ENCODE measurements around the gene MAGI1. TPM values are rescaled to one million over a fixed set of nuclear protein-coding genes. Genes with fewer than 3 reads are reported as not detected.
A peak's percentile ranks its signal among the peaks of the same experiment; 100 is the strongest.

MAGI1 gene
- total RNA-seq, 1 donor: 13.0 TPM

DNA sequence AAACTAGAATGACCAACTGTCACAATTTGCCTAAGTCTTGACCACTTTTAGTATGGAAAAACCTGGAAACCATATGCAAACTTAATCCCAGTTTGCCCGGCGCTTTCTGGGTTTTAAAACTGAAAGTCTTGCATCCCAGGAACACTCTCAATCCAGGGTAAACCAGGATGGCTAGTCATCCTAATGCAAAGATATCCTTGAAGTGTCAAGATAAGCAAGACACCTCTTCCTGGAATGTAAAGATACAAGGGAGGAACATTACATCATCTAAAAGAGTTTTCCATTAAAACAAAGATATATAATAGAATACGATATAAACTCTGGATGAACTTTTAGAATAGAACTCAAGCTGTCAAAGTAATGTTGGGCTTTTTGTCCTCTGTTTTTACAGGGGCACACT, 188.5 kb downstream of the MAGI1 start:
- TF ChIP-seq, protein P1, sequence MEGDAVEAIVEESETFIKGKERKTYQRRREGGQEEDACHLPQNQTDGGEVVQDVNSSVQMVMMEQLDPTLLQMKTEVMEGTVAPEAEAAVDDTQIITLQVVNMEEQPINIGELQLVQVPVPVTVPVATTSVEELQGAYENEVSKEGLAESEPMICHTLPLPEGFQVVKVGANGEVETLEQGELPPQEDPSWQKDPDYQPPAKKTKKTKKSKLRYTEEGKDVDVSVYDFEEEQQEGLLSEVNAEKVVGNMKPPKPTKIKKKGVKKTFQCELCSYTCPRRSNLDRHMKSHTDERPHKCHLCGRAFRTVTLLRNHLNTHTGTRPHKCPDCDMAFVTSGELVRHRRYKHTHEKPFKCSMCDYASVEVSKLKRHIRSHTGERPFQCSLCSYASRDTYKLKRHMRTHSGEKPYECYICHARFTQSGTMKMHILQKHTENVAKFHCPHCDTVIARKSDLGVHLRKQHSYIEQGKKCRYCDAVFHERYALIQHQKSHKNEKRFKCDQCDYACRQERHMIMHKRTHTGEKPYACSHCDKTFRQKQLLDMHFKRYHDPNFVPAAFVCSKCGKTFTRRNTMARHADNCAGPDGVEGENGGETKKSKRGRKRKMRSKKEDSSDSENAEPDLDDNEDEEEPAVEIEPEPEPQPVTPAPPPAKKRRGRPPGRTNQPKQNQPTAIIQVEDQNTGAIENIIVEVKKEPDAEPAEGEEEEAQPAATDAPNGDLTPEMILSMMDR (IDR thresholded peaks at IDR 0.05; ENCODE audit: insufficient read depth, low read length): no peak
- H3K4me3 ChIP-seq (ENCODE audit: low read depth, low read length): no peak overlapping the region
- no peak for DNase-seq (ENCODE audit: low read depth)

DNA sequence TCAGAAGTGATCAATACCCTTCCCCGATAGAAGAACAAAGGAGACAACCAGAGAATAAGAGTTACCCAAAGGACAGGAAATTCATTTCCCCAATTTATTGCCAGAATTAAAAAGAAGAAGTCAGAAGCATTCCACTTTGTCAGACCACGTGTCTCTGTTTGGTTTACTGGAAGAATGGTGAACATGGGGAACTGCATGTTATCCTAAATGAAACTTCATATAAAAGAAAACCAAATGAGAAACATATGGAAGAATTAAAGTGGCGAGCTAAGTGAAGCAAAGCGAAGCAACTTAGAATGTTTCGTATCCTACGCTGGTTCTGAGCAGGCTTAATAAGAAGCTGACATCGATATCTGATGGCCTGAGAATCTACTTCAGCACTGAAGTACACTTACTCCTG, 190.7 kb downstream of the MAGI1 start:
- TF ChIP-seq, protein P1 (IDR thresholded peaks at IDR 0.05; ENCODE audit: insufficient read depth, low read length): no peak
- no peak for DNase-seq (ENCODE audit: low read depth)
- no peak overlapping the region for H3K4me3 ChIP-seq (ENCODE audit: low read depth, low read length)

DNA sequence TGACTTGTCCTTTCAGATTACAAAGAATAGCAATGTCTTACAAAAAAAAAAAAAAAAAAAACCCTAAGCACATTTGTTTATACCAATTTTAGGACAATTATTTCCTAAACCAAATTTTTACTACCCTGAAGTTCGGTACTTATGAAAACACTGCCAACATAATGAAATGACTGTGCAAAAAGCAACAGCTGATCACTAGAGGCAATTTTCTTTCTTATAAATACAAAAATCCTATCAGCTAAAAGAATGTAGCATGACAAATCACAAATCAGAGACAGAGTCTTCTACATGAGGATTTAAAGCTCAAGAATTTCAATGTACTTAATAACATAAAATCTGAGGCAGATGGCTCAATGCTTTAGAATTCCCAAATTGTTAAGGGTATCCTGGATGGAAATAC, 191.8 kb downstream of the MAGI1 start:
- no peak overlapping the region for H3K4me3 ChIP-seq (ENCODE audit: low read depth, low read length)
- TF ChIP-seq, protein P1 (IDR thresholded peaks at IDR 0.05; ENCODE audit: insufficient read depth, low read length): no peak
- peak; percentile 22 for DNase-seq (ENCODE audit: low read depth)

DNA sequence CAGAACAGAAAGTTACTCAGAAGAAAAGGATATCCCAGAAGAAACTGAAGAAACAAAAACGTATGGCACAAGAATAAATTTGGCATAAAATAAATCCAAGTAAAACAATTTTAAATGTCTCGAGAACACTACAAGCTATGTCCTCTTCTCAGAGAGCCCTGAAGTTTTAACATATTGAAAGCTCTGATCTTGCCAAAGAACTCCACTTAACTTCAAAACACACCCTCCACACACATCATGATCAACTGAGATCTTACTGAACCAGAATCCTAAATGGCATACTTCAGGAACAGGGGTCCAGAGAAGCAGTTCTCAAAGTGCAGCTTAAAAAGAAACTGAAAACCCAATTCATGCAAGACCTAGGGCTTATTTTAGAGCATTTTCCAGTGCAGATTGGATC, 194.3 kb downstream of the MAGI1 start:
- no peak overlapping the region for H3K4me3 ChIP-seq (ENCODE audit: low read depth, low read length)
- TF ChIP-seq, protein P1 (IDR thresholded peaks at IDR 0.05; ENCODE audit: insufficient read depth, low read length): no peak
- DNase-seq (ENCODE audit: low read depth): no peak

DNA sequence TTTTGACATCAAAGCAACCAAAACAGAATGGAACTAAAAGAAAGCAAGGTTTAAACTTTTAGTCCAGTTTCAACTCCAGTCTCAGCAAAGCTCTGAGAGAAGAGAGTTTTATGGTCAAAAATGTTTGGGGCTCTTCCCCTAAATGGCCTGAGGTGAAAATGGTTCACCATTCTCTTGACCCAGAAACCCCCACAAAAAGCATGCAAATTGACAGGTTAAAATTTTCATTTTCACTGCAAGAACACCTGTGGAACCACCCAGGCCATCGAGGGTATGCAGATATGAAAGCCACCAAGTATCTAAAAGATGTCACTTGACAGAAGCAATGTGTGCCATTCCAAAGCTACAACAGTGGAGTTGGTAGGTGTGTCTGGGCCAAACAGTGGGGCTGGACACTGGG, 195.0 kb downstream of the MAGI1 start:
- H3K4me3 ChIP-seq (ENCODE audit: low read depth, low read length): no peak overlapping the region
- DNase-seq (ENCODE audit: low read depth): no peak
- TF ChIP-seq, protein P1 (IDR thresholded peaks at IDR 0.05; ENCODE audit: insufficient read depth, low read length): no peak

DNA sequence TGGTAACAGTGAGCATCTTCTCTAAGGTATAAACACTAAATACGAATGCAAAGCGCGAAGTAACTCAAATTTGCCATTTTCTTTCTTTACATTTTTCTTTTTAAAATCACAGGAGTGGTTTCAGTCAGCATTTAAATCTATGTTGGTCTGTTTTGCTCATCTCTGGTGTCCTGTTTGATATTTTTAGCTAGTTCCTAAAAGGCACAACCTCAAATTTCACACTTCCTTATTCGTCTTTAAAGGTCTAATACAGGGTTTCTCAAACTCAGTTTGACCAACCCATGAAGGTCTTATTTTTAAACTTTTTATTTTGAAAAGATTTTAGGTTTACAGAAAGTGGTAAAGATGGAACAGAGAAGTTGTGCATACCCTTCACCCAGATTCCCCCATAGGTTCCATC, 201.1 kb downstream of the MAGI1 start:
- no peak for DNase-seq (ENCODE audit: low read depth)
- H3K4me3 ChIP-seq (ENCODE audit: low read depth, low read length): no peak overlapping the region
- TF ChIP-seq, protein P1 (IDR thresholded peaks at IDR 0.05; ENCODE audit: insufficient read depth, low read length): no peak

DNA sequence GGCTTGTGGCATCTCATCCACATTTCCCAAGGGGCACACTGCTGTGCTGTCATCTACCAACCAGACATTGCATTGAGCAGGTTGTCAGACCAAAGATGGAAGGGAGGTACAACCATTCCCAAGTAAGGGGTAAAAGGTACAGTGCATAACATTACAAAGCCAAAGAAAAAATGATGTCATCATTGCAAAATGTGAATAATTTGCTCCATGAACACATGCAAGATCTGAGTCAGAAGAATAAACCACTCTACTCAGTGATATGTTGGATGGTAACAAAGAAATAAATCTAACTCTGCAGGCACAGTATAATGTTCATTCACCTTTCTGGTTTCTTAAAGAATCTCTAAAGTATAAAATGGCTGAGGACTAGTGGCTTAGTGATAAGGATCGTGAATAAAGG, 202.7 kb downstream of the MAGI1 start:
- H3K4me3 ChIP-seq (ENCODE audit: low read depth, low read length): no peak overlapping the region
- no peak for DNase-seq (ENCODE audit: low read depth)
- TF ChIP-seq, protein P1 (IDR thresholded peaks at IDR 0.05; ENCODE audit: insufficient read depth, low read length): no peak
